Endothelial cell of umbilical vein (primary cell): ENCODE measurements around the gene PSG1. TPM values are rescaled to one million over a fixed set of nuclear protein-coding genes. Genes with fewer than 3 reads are reported as not detected.
"Not testable (repeated sequence)": the region's sequence is repeated elsewhere in the genome, so short reads cannot be mapped to it uniquely, and the experiment has no call there.

ENCODE experiments used
- BruUV-seq: library from RNA; stranded (reverse); fragments of 400-500 nt; replicated peaks from 2 replicates; lab custom pipeline; 2021; lab: Mats Ljungman, UMichigan
- CTCF ChIA-PET: fragments of 300-600, 350-600 bp; sonication (Branson Sonifier 250); formaldehyde crosslinking; loops from one replicate; lab custom pipeline; 2021; ENCODE audit warnings: antibody characterized with exemption, inconsistent platforms; lab: Charles Lee
- POLR2A ChIA-PET: fragments of 300-600, 350-600 bp; sonication (Branson Sonifier 250); formaldehyde crosslinking; loops from one replicate; lab custom pipeline; 2021; ENCODE audit warnings: antibody characterized with exemption, inconsistent platforms; lab: Charles Lee
- DNase-seq: peaks from one replicate; pipeline ENCODE4 v3.0.0-alpha.2; 2011; ENCODE audit warnings: low read depth, low spot score
- FAIRE-seq: peaks from 2 replicates; lab custom pipeline; 2011; peaks lifted over from hg19 to GRCh38; lab: Jason Lieb, UNC
- H2AFZ ChIP-seq: 2 replicates; pipeline ENCODE4 v1.6.0; 2012; ENCODE audit warnings: low read depth, low read length, control low read depth, inconsistent platforms
- H3K27ac ChIP-seq: 2 replicates; pipeline ENCODE4 v1.5.1; 2011; ENCODE audit warnings: low read depth, mild to moderate bottlenecking, control low read depth, low read length, moderate library complexity; ENCODE audit not compliant: insufficient read depth
- H3K27me3 ChIP-seq, 2 experiments: 2 replicates each; pipeline versions ENCODE4 v1.6.0 to v1.6.1; 2011; ENCODE audit warnings: low read length in 2 of 2, mixed read lengths in 1 of 2; ENCODE audit not compliant: control insufficient read depth in 2 of 2, insufficient read depth in 2 of 2
- H3K36me3 ChIP-seq, 2 experiments: 2 replicates in 1 of 2; 3 replicates in 1 of 2; pipeline ENCODE4 v1.5.1; 2011; ENCODE audit warnings: low read length in 2 of 2, mild to moderate bottlenecking in 1 of 2, moderate library complexity in 1 of 2; ENCODE audit not compliant: control insufficient read depth in 2 of 2, insufficient read depth in 2 of 2; ENCODE audit errors: extremely low read depth in 1 of 2
- H3K4me1 ChIP-seq: 3 replicates; pipeline ENCODE4 v1.5.1; 2011; ENCODE audit warnings: mild to moderate bottlenecking, low read length; ENCODE audit not compliant: control insufficient read depth, insufficient read depth; ENCODE audit errors: extremely low read depth
- H3K4me2 ChIP-seq: 2 replicates; pipeline ENCODE4 v1.6.1; 2011; ENCODE audit warnings: low read length, control low read depth, mixed read lengths; ENCODE audit not compliant: insufficient read depth
- H3K4me3 ChIP-seq, 3 experiments: fragments of 200-600 bp in 1 of 3; sonication (generic), shearing (Covaris generic) in 1 of 3; replicated peaks in 1 of 3; 2 replicates each; pipeline ENCODE4 v1.5.1; 2011 to 2016; ENCODE audit warnings: control low read depth in 3 of 3, low read length in 3 of 3, mild to moderate bottlenecking in 2 of 3, inconsistent platforms in 1 of 3, low read depth in 1 of 3, moderate library complexity in 1 of 3; ENCODE audit not compliant: insufficient read depth in 1 of 3
- H3K79me2 ChIP-seq: 2 replicates; pipeline ENCODE4 v1.6.0; 2012; ENCODE audit warnings: low read length, inconsistent platforms; ENCODE audit not compliant: control insufficient read depth, insufficient read depth
- H3K9ac ChIP-seq: replicated peaks from 2 replicates; pipeline ENCODE3; 2011; ENCODE audit warnings: low read length, control low read depth; ENCODE audit not compliant: insufficient read depth; ENCODE audit errors: extremely low read depth
- H3K9me1 ChIP-seq: replicated peaks from 3 replicates; pipeline ENCODE4 v1.6.0; 2011; ENCODE audit warnings: mild to moderate bottlenecking, low read length; ENCODE audit not compliant: control insufficient read depth, insufficient read depth; ENCODE audit errors: extremely low read depth
- H3K9me3 ChIP-seq: replicated peaks from 2 replicates; pipeline ENCODE4 v1.5.1; 2012; ENCODE audit warnings: low read length, inconsistent platforms; ENCODE audit not compliant: control insufficient read depth, insufficient read depth
- H4K20me1 ChIP-seq: replicated peaks from 2 replicates; pipeline ENCODE3; 2011; ENCODE audit warnings: mild to moderate bottlenecking, low read length; ENCODE audit not compliant: control insufficient read depth, insufficient read depth; ENCODE audit errors: extremely low read depth
- dilution Hi-C: fragments of 300-500 bp; cut with MboI; formaldehyde crosslinking; loops from one replicate; pipeline ENCODE4 v1.15.0; 2019; ENCODE audit warnings: low sequenced_read_pairs; ENCODE audit not compliant: extremely low pct_ligation_motif_present
- intact Hi-C: fragments of 100-400 bp; cut with micrococcal nuclease; formaldehyde crosslinking; loops from one replicate; pipeline ENCODE4 v1.10.0; 2022
- polyA plus RNA-seq, 4 experiments: library from polyadenylated mRNA; depleted of rRNA in 3 of 4; stranded (reverse) in 3 of 4; unstranded in 1 of 4; fragments of >200 nt; gene quantifications; 2 replicates each; pipeline versions ENCODE4 v1.2.1 to v1.2.3, GENCODE V29; 2011 to 2012; ENCODE audit warnings: missing spikeins in 1 of 4
- total RNA-seq: library from RNA; stranded (reverse); gene quantifications from 2 replicates; pipeline ENCODE4 v1.2.3, GENCODE V29; 2021

Gene PSG1
- total and polyA plus RNA-seq, 2 donors (not counting 3 experiments of a cell fraction or from before 2014, with no cell fraction given) = not detected

DNA sequence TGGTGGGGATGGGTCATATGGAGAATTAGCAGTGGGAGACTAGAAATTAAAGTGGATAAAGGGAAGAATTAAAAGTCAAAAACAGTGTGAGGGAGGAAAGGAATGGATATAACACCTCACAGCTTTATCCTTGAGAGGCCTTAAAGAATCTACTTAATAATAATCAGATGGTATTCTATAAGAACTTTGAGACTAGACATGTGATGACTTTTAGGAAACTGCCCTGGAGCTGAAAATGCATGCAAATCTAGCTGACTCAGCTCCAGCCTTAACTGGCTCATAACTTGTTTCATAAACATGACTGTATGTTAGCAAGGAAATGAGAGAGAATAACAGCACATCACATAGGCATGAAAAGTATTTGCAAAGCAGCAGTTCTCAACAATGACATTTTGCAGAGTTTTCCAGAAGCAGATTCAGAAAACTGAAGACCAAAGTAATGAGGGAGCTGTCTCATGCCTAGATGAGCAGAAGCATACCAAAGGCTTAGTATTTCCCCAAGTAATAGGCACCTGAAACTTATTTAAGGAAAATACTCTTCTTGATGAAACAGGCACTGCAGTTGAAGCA, 8.4 kb upstream of the PSG1 start:
- H3K27ac ChIP-seq, H4K20me1 ChIP-seq, H3K4me1 ChIP-seq, H3K9me3 ChIP-seq, BruUV-seq, intact Hi-C loops, H3K79me2 ChIP-seq, POLR2A ChIA-PET, H3K9me1 ChIP-seq, H2AFZ ChIP-seq, H3K4me2 ChIP-seq, DNase-seq, CTCF ChIA-PET, H3K27me3 ChIP-seq, H3K4me3 ChIP-seq, H3K36me3 ChIP-seq, dilution Hi-C loops, H3K9ac ChIP-seq, FAIRE-seq: not testable (repeated sequence)

GRCh38 chr19:42882730-42883129, 3.2 kb upstream of the PSG1 start:
- H2AFZ ChIP-seq, H3K27me3 ChIP-seq, H3K36me3 ChIP-seq, POLR2A ChIA-PET, H3K79me2 ChIP-seq, intact Hi-C loops, DNase-seq, BruUV-seq, H4K20me1 ChIP-seq, H3K9me3 ChIP-seq, H3K4me2 ChIP-seq, H3K27ac ChIP-seq, H3K9ac ChIP-seq, H3K9me1 ChIP-seq, FAIRE-seq, H3K4me1 ChIP-seq, dilution Hi-C loops, CTCF ChIA-PET, H3K4me3 ChIP-seq: not testable (repeated sequence)

DNA sequence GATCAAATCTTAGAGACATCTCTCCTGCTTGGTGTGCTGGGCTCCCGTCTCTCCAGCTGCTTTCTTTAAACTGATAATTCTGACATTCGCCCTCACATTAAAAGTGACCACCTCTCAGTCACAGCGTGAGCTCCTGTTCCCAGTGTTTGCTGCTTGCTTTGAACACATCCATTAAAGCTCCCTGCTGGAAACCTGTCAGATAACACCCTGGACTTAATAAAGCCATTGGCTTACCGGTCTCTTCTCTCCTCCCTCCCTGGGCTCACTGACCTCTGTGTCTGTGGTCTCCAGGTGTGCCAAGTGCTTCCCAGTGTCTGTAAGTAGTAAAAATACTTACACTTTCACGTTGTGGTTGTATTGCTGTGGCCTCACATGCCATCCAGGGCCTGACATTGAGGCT, 2.5 kb upstream of the PSG1 start:
- intact Hi-C loops, dilution Hi-C loops, BruUV-seq, H3K4me3 ChIP-seq, H3K27ac ChIP-seq, H3K36me3 ChIP-seq, POLR2A ChIA-PET, DNase-seq, H3K27me3 ChIP-seq, H3K4me1 ChIP-seq, H3K9me3 ChIP-seq, H3K4me2 ChIP-seq, CTCF ChIA-PET, H3K9me1 ChIP-seq, H4K20me1 ChIP-seq, H3K9ac ChIP-seq, FAIRE-seq, H3K79me2 ChIP-seq, H2AFZ ChIP-seq: not testable (repeated sequence)
